C4-2B (cell line): ENCODE results near the gene RPEL1.

Experiments used
- CTCF ChIP-seq: fragments of 450-650 bp; conservative IDR thresholded peaks from 2 replicates; pipeline ENCODE4 v1.5.1; 2017; ENCODE audit warnings: mild to moderate bottlenecking
- ZFX ChIP-seq: fragments of 450-650 bp; IDR thresholded peaks from 2 replicates; pipeline ENCODE4 v1.6.1; 2017

GRCh38 chr10:103204353-103205255, 41.1 kb upstream of the RPEL1 start:
- TF ChIP-seq ZFX (no peak), CTCF (no peak)
